Neutrophil (primary cell): Measurements from ENCODE around the gene UBE4A.
"Not testable (repeated sequence)": the region's sequence is repeated elsewhere in the genome, so short reads cannot be mapped to it uniquely, and the experiment has no call there.

Source experiments
- H3K27ac ChIP-seq: fragments of 200-600 bp; sonication (generic); 2 replicates; pipeline ENCODE4 v1.5.1; 2016; ENCODE audit warnings: mild to moderate bottlenecking, moderate library complexity
- H3K27me3 ChIP-seq: fragments of 200-600 bp; sonication (generic); 2 replicates; pipeline ENCODE4 v1.6.0; 2016; ENCODE audit warnings: mild to moderate bottlenecking
- H3K36me3 ChIP-seq: fragments of 200-600 bp; sonication (generic); 2 replicates; pipeline ENCODE4 v1.5.1; 2017
- H3K4me1 ChIP-seq, 2 experiments: fragments of 200-600 bp in 1 of 2; sonication (generic) in 1 of 2; 1 replicate in 1 of 2; 2 replicates in 1 of 2; pipeline versions ENCODE4 v1.5.1 to v1.6.1; 2013 to 2016; ENCODE audit warnings: low read depth in 1 of 2, low read length in 1 of 2, mild to moderate bottlenecking in 1 of 2, moderate library complexity in 1 of 2; ENCODE audit not compliant: control insufficient read depth in 1 of 2, insufficient read depth in 1 of 2
- H3K4me3 ChIP-seq, 2 experiments: fragments of 200-600 bp in 1 of 2; sonication (generic) in 1 of 2; 1 replicate in 1 of 2; 2 replicates in 1 of 2; pipeline ENCODE4 v1.5.1; 2013 to 2016; ENCODE audit warnings: low read depth in 1 of 2, low read length in 1 of 2, mild to moderate bottlenecking in 1 of 2, moderate library complexity in 1 of 2
- H3K9me3 ChIP-seq: fragments of 200-600 bp; sonication (generic); 2 replicates; pipeline ENCODE4 v1.5.1; 2016
- CTCF ChIP-seq: fragments of 200-600 bp; sonication (generic); IDR thresholded peaks from 2 replicates; pipeline ENCODE4 v1.5.1; 2016; ENCODE audit warnings: antibody characterized with exemption

UBE4A gene

GRCh38 chr11:118410055-118410745 is 50.8 kb downstream of the UBE4A start:
- no peaks in the 10 kb centered on the region for H3K9me3 ChIP-seq
- TF ChIP-seq CTCF = no peak
- H3K4me3 ChIP-seq = no peak overlapping the region
- H3K4me1 ChIP-seq = peaks cover 3 to 8% of the 10 kb centered on the region in 2 experiments
- H3K27me3 ChIP-seq = no peaks in the 10 kb centered on the region
- peaks cover 45% of the 10 kb centered on the region for H3K36me3 ChIP-seq
- no peak overlapping the region for H3K27ac ChIP-seq

DNA sequence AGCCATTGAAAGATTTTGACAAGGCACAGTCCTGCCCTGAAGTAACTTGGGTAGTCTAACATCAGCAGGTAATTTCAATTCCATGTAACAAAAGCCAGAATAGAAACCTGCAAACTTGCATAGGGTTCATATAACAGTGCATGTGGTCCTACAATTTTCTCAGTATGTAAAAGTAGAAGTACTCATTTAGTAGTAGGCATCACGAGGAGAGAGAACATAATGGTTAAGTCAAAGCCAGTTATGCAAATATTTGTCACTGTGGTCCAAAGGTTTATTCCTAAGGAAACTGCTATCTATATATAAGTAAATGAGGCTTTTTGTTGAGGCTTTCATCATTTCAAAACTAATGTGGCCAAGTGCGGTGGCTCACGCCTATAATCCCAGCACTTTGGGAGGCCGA is 52.1 kb downstream of the UBE4A start:
- Histone ChIP-seq H3K27me3 (no peaks in the 10 kb centered on the region), H3K36me3 (peaks cover 36% of the 10 kb centered on the region), H3K27ac (no peak overlapping the region), H3K9me3 (no peaks in the 10 kb centered on the region), H3K4me1 (peaks cover 6 to 11% of the 10 kb centered on the region in 2 experiments), H3K4me3 (no peak overlapping the region)
- no peak for TF ChIP-seq CTCF

- Histone ChIP-seq H3K27ac (no peak overlapping the region), H3K36me3 (peaks cover 24% of the 10 kb centered on the region), H3K4me3 (no peak overlapping the region), H3K9me3 (no peaks in the 10 kb centered on the region), H3K4me1 (peaks cover 6 to 11% of the 10 kb centered on the region in 2 experiments), H3K27me3 (no peaks in the 10 kb centered on the region)
- no peak for TF ChIP-seq CTCF
These were observed 53.5 kb downstream of the UBE4A start for GRCh38 chr11:118412921-118413320.

DNA sequence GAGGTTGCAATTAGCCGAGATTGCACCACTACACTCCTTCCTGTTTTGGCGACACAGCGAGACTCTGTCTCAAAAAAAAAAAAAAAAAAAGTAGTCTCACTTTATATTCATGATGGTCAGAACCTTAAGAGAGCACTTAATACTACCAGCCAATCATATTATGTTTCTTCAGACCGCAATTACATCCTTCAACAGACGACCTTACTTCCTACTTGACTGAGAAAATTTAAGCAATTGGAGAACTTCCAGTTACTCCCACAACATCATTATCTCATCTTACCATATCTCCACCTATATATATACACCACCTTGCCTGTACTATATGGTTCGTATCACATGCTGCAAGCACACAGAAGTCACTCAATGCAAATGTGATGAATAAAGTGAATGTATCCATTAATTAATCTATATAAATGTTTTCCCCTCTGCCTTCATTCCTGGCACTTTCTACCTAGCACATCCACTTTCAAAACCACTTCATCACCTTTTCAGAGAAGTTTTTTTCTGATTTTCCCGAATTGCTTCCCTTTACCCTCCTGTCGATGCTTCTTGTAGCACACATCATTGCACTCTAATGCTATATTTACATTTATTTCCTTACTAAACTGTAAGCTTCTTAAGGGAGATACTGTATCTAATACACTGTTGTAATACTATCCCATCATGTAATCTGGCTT is 55.8 kb downstream of the UBE4A start:
- TF ChIP-seq CTCF = no peak
- H3K4me3 ChIP-seq = no peak overlapping the region
- H3K9me3 ChIP-seq = no peaks in the 10 kb centered on the region
- peaks cover 6% of the 10 kb centered on the region for H3K36me3 ChIP-seq
- peak overlapping the region; percentile 51 for H3K27ac ChIP-seq
- H3K27me3 ChIP-seq = no peaks in the 10 kb centered on the region
- peaks cover 6 to 11% of the 10 kb centered on the region in 2 experiments for H3K4me1 ChIP-seq

- H3K27me3 ChIP-seq = no peaks in the 10 kb centered on the region
- no peak overlapping the region for H3K27ac ChIP-seq
- no peaks in the 10 kb centered on the region for H3K9me3 ChIP-seq
- H3K4me1 ChIP-seq = peaks cover 6 to 11% of the 10 kb centered on the region in 2 experiments
- no peak overlapping the region for H3K4me3 ChIP-seq
- peaks cover 6% of the 10 kb centered on the region for H3K36me3 ChIP-seq
- no peak for TF ChIP-seq CTCF
These were observed 56.3 kb downstream of the UBE4A start for GRCh38 chr11:118415739-118416068.

GRCh38 chr11:118416900-118417299 is 57.5 kb downstream of the UBE4A start:
- peaks cover 6 to 11% of the 10 kb centered on the region in 2 experiments for H3K4me1 ChIP-seq
- H3K36me3 ChIP-seq, H3K27me3 ChIP-seq, H3K27ac ChIP-seq, H3K4me3 ChIP-seq, H3K9me3 ChIP-seq: not testable (repeated sequence)
